GM12878 (cell line): ENCODE results near the gene LSM7. TPM values are rescaled to one million over a fixed set of nuclear protein-coding genes. Genes with fewer than 3 reads are reported as not detected.
A peak's percentile ranks its signal among the peaks of the same experiment; 100 is the strongest.

Experiments
- ATAC-seq: fragments of 200-7000 bp; cut with Tn5 transposase; 3 replicates; pipeline ENCODE4 v1.9.1; 2020; ENCODE audit warnings: mild to moderate bottlenecking, moderate library complexity
- BruUV-seq: library from RNA; stranded (reverse); fragments of 400-500 nt; replicated peaks from 2 replicates; lab custom pipeline; 2021; lab: Mats Ljungman, UMichigan
- CTCF ChIA-PET: fragments of 300-600 bp; sonication (Branson Sonifier 250); formaldehyde crosslinking; extraction: SDS; loops from one replicate; lab custom pipeline; 2021; ENCODE audit warnings: inconsistent platforms; lab: Yijun Ruan, JAX
- POLR2A ChIA-PET: fragments of 350-600 bp; formaldehyde crosslinking; extraction: SDS; loops from one replicate; lab custom pipeline; 2021; ENCODE audit warnings: inconsistent platforms; lab: Charles Lee
- RAD21 ChIA-PET: fragments of 300-600 bp; sonication (Branson Sonifier 250); formaldehyde crosslinking; loops from one replicate; lab custom pipeline; 2023; ENCODE audit warnings: antibody characterized with exemption; ENCODE audit not compliant: unreplicated experiment; lab: Charles Lee
- SMC1A ChIA-PET: fragments of 300-600 bp; sonication (Branson Sonifier 250); formaldehyde crosslinking; loops from one replicate; lab custom pipeline; 2023; ENCODE audit not compliant: unreplicated experiment, uncharacterized antibody; lab: Charles Lee
- DNase-seq: peaks from one replicate; pipeline ENCODE4 v3.0.0-alpha.2; 2011; ENCODE audit warnings: low read depth, low spot score
- FAIRE-seq: peaks from 3 replicates; lab custom pipeline; 2011; peaks lifted over from hg19 to GRCh38; lab: Jason Lieb, UNC
- H2AFZ ChIP-seq: 2 replicates; pipeline ENCODE4 v1.6.0; 2011; ENCODE audit warnings: low read depth, low read length, control low read depth; ENCODE audit not compliant: control insufficient read depth
- H3K27ac ChIP-seq: 2 replicates; pipeline ENCODE4 v1.5.1; 2011; ENCODE audit warnings: control low read depth; ENCODE audit not compliant: control insufficient read depth, insufficient read depth
- H3K27me3 ChIP-seq, 2 experiments: replicated peaks in 1 of 2; 2 replicates each; pipeline versions ENCODE4 v1.6.0 to v1.6.1; 2011; ENCODE audit warnings: low read length in 1 of 2; ENCODE audit not compliant: control insufficient read depth in 2 of 2, insufficient read depth in 2 of 2
- H3K36me3 ChIP-seq, 2 experiments: 2 replicates each; pipeline ENCODE4 v1.5.1; 2011; ENCODE audit warnings: low read length in 1 of 2; ENCODE audit not compliant: control insufficient read depth in 2 of 2, insufficient read depth in 2 of 2
- H3K4me1 ChIP-seq: 2 replicates; pipeline ENCODE4 v1.6.1; 2011; ENCODE audit warnings: mild to moderate bottlenecking, low read length, moderate library complexity, mixed read lengths; ENCODE audit not compliant: control insufficient read depth, insufficient read depth
- H3K4me2 ChIP-seq: 2 replicates; pipeline ENCODE4 v1.6.0; 2011; ENCODE audit warnings: control low read depth; ENCODE audit not compliant: control insufficient read depth, insufficient read depth
- H3K4me3 ChIP-seq: fragments of 200-600 bp; sonication (generic); 2 replicates; pipeline ENCODE4 v1.5.1; 2016
- H3K79me2 ChIP-seq: 2 replicates; pipeline ENCODE4 v1.6.0; 2011; ENCODE audit warnings: low read length; ENCODE audit not compliant: control insufficient read depth, insufficient read depth
- H3K9ac ChIP-seq: 2 replicates; pipeline ENCODE4 v1.8.0; 2011; ENCODE audit warnings: low read length, control low read depth, mixed read lengths; ENCODE audit not compliant: control insufficient read depth, insufficient read depth
- H3K9me3 ChIP-seq: replicated peaks from 3 replicates; pipeline ENCODE4 v1.5.1; 2011; ENCODE audit warnings: mild to moderate bottlenecking, low read length; ENCODE audit not compliant: control insufficient read depth, insufficient read depth
- H4K20me1 ChIP-seq: 2 replicates; pipeline ENCODE4 v1.6.0; 2011; ENCODE audit not compliant: control insufficient read depth, insufficient read depth
- BMI1 ChIP-seq: fragments of 450-650 bp; IDR thresholded peaks from 2 replicates; pipeline ENCODE4 v1.6.1; 2016; ENCODE audit warnings: mild to moderate bottlenecking, moderate library complexity, borderline replicate concordance
- CHD1 ChIP-seq: IDR thresholded peaks from 2 replicates; pipeline ENCODE4 v1.6.1; 2012; ENCODE audit warnings: low read depth, low read length, improper control_type of control experiment
- CHD2 ChIP-seq: IDR thresholded peaks from 2 replicates; pipeline ENCODE4 v1.6.1; 2011; ENCODE audit warnings: low read depth, low read length, improper control_type of control experiment, borderline replicate concordance
- EZH2 ChIP-seq: IDR thresholded peaks from 2 replicates; pipeline ENCODE4 v1.6.1; 2012; ENCODE audit warnings: low read depth, mild to moderate bottlenecking, control low read depth, inconsistent platforms, low read length, borderline replicate concordance; ENCODE audit not compliant: control insufficient read depth
- KDM1A ChIP-seq: fragments of 200-600 bp; sonication (generic); IDR thresholded peaks from 2 replicates; pipeline ENCODE4 v1.6.1; 2016; ENCODE audit warnings: borderline replicate concordance
- NFYA ChIP-seq: IDR thresholded peaks from 2 replicates; pipeline ENCODE4 v1.6.1; 2011; ENCODE audit warnings: low read depth, mild to moderate bottlenecking, low read length, improper control_type of control experiment, borderline replicate concordance
- SMAD1 ChIP-seq: fragments of 450-650 bp; IDR thresholded peaks from 2 replicates; pipeline ENCODE4 v1.6.1; 2018; ENCODE audit warnings: mild to moderate bottlenecking, low read depth; ENCODE audit not compliant: partially characterized antibody
- SMAD5 ChIP-seq: IDR thresholded peaks from 2 replicates; pipeline ENCODE4 v1.6.1; 2016; ENCODE audit warnings: antibody characterized with exemption, low read depth
- SRF ChIP-seq, 2 experiments: IDR thresholded peaks; 2 replicates each; pipeline ENCODE4 v1.6.1; 2011; ENCODE audit warnings: low read depth in 2 of 2, low read length in 2 of 2, mild to moderate bottlenecking in 1 of 2, moderate library complexity in 1 of 2
- YBX1 ChIP-seq: fragments of 450-650 bp; IDR thresholded peaks from 2 replicates; pipeline ENCODE4 v1.6.1; 2016; ENCODE audit warnings: antibody characterized with exemption
- ZNF274 ChIP-seq: IDR thresholded peaks from one replicate; pipeline ENCODE4 v1.8.0; 2011; ENCODE audit not compliant: insufficient read length, insufficient read depth
- WGBS: methylation state at CpG from one replicate; pipeline ENCODE4 v1.1.6; 2016; ENCODE audit warnings: low lambda C conversion rate; ENCODE audit not compliant: insufficient replicate concordance, insufficient coverage; ENCODE audit errors: missing lambda C conversion rate; 5-methylcytosine and 5-hydroxymethylcytosine counted together
- in situ Hi-C: fragments of 300-500 bp; cut with MboI; formaldehyde crosslinking; loops from 9 replicates; pipeline ENCODE4 v1.14.3; 2018; ENCODE audit warnings: mixed read lengths
- intact Hi-C: fragments of 100-400 bp; cut with micrococcal nuclease; formaldehyde crosslinking; loops from one replicate; pipeline ENCODE4 v1.14.2; 2022; ENCODE audit not compliant: unreplicated experiment
- polyA plus RNA-seq, 11 experiments: library from polyadenylated mRNA; depleted of rRNA in 4 of 11; unstranded in 6 of 11; stranded (reverse) in 5 of 11; fragments of >200 nt; fragmentation: Nextera tagmentation in 4 of 11; fragmentation: Illumina TruSeq in 1 of 11; extraction: Ambion mirVana in 4 of 11; extraction: Trizol in 1 of 11; gene quantifications; 1 replicate in 1 of 11; 2 replicates in 10 of 11; pipeline versions ENCODE4 v1.2.1 to v1.2.3, GENCODE V29; 2011 to 2016; ENCODE audit warnings: inconsistent platforms in 2 of 11, missing spikeins in 2 of 11, low read depth in 1 of 11
- total RNA-seq, 4 experiments: library from RNA; depleted of rRNA in 3 of 4; stranded (reverse); fragments of >200 nt in 3 of 4; fragmentation: Illumina TruSeq in 1 of 4; extraction: Trizol in 1 of 4; gene quantifications; 2 replicates each; pipeline versions ENCODE4 v1.2.1 to v1.2.3, GENCODE V29; 2013 to 2021
- TF ChIP-seq, protein P1 (sequence below): fragments of 450-650 bp; IDR thresholded peaks from 2 replicates; pipeline ENCODE4 v1.6.1; 2016; ENCODE audit warnings: mild to moderate bottlenecking
- TF ChIP-seq, protein P2 (sequence below): fragments of 450-650 bp; IDR thresholded peaks from 2 replicates; pipeline ENCODE4 v1.6.1; 2017; ENCODE audit warnings: mild to moderate bottlenecking
- TF ChIP-seq, protein P3 (sequence below): IDR thresholded peaks from 2 replicates; pipeline ENCODE4 v1.6.1; 2011; ENCODE audit warnings: borderline replicate concordance, low read depth, mild to moderate bottlenecking, moderate library complexity, low read length; ENCODE audit not compliant: insufficient read depth, poor library complexity, severe bottlenecking

LSM7 gene
- total and polyA plus RNA-seq, 10 of the 15 experiments (the other 5 are each of a cell fraction or from before 2014, with no cell fraction given): 24.4 to 424 (median 217) TPM

DNA sequence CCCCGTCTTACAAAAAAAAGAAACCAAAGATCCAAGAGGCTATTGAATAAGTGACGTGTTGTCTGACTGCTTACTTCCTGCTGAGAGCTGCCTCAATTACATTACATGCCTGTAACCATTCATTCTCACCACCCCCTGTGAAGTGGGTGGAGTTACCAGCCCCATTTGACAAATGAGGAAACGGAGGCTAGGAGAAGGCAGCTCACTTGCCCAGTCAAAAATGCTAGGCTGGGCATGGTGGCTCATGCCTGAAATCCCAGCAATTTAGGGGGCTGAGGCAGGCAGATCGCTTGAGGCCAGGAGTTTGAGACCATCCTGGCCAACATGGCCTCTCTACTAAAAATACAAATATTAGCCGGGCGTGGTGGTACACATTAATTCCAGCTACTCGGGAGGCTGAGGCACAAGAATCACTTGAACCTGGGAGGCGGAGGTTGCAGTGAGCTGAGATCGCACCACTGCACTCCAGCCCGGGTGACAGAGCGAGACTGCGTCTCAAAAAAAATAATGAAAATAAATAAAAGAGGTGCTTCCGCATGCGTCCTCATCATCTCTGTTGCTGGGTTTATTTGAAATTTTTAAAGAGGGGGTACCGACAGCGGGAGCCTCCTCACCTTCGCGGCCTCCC, 499 bp downstream of the LSM7 start (continued):
- TF ChIP-seq BMI1 (no peak), KDM1A (no peak), NFYA (no peak)

DNA sequence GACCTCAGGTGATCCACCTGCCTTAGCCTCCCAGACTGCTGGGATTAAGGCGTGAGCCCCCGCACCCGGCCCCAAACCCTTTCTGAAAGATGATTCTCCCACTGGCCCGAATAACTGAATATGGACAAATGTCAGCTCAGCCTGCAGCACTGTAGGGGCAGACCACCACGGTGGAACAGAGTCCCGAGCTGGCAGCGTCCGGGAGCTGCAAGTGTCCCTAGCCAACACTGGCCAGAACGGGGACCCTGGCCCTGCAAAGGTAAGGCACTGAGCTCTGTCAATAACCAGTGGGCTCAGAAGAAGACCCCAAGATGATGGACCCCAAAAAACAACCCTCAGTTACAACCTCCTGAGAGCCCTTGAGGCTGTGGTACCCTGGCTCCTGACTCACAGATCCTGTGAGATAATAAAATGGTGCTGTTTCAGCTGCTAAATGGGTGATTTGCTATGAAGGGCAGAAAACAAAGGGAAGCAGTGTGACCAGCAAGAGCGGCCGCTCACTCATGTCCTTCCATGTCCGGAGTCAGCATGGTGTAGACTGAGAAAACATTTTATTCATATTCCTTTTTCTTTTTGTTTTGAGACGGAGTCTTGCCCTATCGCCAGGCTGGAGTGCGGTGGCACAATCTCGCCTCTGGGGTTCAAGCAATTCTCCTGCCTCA, 1.6 kb downstream of the LSM7 start:
- Histone ChIP-seq H3K9ac (peak overlapping the region; percentile 72; the same call in 1 of the 2 replicates), H3K27me3 (no peaks in the 10 kb centered on the region), H3K4me2 (peak overlapping the region; percentile 36), H3K4me1 (peaks cover 26% of the 10 kb centered on the region), H4K20me1 (0 out of 2 replicates have a peak, but pooled peaks cover 3% of the 10 kb centered on the region), H3K4me3 (peak overlapping the region; percentile 90), H3K27ac (peak overlapping the region; percentile 76; the same call in 1 of the 2 replicates), H2AFZ (no peak overlapping the region), H3K36me3 (peaks cover 0 to 2% of the 10 kb centered on the region in 2 experiments; a peak in 2 of 4 replicates), H3K9me3 (no peaks in the 10 kb centered on the region), H3K79me2 (peaks cover 53% of the 10 kb centered on the region)
- in situ Hi-C loops (no loop called here), intact Hi-C loops (loop anchor here (5.0 kb wide), 3 partner anchors 65 to 295 kb away; partner anchors contain the start of genes PLEKHJ1 and SF3A2)
- ChIA-PET POLR2A (interaction anchor here (0.5 to 1.9 kb wide), 7 partner anchors 10 to 158 kb away, joined by 3 to 7 read pairs (median 4); no protein-coding TSS in a partner anchor), CTCF (interaction anchor here (1.1 to 2.1 kb wide), 4 partner anchors 54 to 284 kb away, joined by 3 to 5 read pairs (median 4); no protein-coding TSS in a partner anchor), SMC1A (interaction anchor here (1.0 to 1.7 kb wide), 4 partner anchors 8 to 88 kb away, joined by 4 to 8 read pairs (median 6); no protein-coding TSS in a partner anchor), RAD21 (interaction anchor here (0.6 to 1.7 kb wide), 8 partner anchors 22 to 310 kb away, joined by 3 to 10 read pairs (median 4); partner anchors contain the start of gene PLEKHJ1)
- FAIRE-seq: no peak
- no TSS peak for BruUV-seq
- TF ChIP-seq, protein P1, sequence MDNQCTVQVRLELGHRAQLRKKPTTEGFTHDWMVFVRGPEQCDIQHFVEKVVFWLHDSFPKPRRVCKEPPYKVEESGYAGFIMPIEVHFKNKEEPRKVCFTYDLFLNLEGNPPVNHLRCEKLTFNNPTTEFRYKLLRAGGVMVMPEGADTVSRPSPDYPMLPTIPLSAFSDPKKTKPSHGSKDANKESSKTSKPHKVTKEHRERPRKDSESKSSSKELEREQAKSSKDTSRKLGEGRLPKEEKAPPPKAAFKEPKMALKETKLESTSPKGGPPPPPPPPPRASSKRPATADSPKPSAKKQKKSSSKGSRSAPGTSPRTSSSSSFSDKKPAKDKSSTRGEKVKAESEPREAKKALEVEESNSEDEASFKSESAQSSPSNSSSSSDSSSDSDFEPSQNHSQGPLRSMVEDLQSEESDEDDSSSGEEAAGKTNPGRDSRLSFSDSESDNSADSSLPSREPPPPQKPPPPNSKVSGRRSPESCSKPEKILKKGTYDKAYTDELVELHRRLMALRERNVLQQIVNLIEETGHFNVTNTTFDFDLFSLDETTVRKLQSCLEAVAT: 0 out of 2 replicates have a peak, but pooled peaks have one; percentile 13
- TF ChIP-seq YBX1 (no peak), ZNF274 (no peak), SMAD1 (no peak), CHD2 (no peak), EZH2 (no peak), SRF (IDR thresholded peaks at IDR 0.05; ENCODE audit: low read depth in 2 of 2, low read length in 2 of 2) (no peak), SMAD5 (0 out of 2 replicates have a peak, but pooled peaks have one; percentile 3), CHD1 (no peak)
- TF ChIP-seq, protein P2, sequence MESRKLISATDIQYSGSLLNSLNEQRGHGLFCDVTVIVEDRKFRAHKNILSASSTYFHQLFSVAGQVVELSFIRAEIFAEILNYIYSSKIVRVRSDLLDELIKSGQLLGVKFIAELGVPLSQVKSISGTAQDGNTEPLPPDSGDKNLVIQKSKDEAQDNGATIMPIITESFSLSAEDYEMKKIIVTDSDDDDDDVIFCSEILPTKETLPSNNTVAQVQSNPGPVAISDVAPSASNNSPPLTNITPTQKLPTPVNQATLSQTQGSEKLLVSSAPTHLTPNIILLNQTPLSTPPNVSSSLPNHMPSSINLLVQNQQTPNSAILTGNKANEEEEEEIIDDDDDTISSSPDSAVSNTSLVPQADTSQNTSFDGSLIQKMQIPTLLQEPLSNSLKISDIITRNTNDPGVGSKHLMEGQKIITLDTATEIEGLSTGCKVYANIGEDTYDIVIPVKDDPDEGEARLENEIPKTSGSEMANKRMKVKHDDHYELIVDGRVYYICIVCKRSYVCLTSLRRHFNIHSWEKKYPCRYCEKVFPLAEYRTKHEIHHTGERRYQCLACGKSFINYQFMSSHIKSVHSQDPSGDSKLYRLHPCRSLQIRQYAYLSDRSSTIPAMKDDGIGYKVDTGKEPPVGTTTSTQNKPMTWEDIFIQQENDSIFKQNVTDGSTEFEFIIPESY: no peak
- TF ChIP-seq, protein P3, sequence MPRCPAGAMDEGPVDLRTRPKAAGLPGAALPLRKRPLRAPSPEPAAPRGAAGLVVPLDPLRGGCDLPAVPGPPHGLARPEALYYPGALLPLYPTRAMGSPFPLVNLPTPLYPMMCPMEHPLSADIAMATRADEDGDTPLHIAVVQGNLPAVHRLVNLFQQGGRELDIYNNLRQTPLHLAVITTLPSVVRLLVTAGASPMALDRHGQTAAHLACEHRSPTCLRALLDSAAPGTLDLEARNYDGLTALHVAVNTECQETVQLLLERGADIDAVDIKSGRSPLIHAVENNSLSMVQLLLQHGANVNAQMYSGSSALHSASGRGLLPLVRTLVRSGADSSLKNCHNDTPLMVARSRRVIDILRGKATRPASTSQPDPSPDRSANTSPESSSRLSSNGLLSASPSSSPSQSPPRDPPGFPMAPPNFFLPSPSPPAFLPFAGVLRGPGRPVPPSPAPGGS: no peak
- no peak for DNase-seq
- ATAC-seq: no peak
- 91% methylated on average over 16 of the region's 16 CpGs for WGBS
